Measurements from ENCODE around the gene CFAP97D2. TPM values are rescaled to one million over a fixed set of nuclear protein-coding genes. Genes with fewer than 3 reads are reported as not detected.

CFAP97D2 gene
- total RNA-seq, 1 donor, result not detected

- TF ChIP-seq CTCF (IDR thresholded peaks at IDR 0.05; ENCODE audit: insufficient read depth, low read length), result no peak
- H3K4me3 ChIP-seq (ENCODE audit: low read depth, low read length), result no peak overlapping the region
- DNase-seq (ENCODE audit: low read depth), result no peak
These were observed 49.1 kb downstream of the CFAP97D2 start for GRCh38 chr13:114228176-114228575.

- H3K4me3 ChIP-seq (ENCODE audit: low read depth, low read length), result no peak overlapping the region
- TF ChIP-seq CTCF (IDR thresholded peaks at IDR 0.05; ENCODE audit: insufficient read depth, low read length), result no peak
- DNase-seq (ENCODE audit: low read depth), result peak; percentile 23
These were observed 50.4 kb downstream of the CFAP97D2 start for GRCh38 chr13:114229506-114229905.

- no peak for TF ChIP-seq CTCF (IDR thresholded peaks at IDR 0.05; ENCODE audit: insufficient read depth, low read length)
- H3K4me3 ChIP-seq (ENCODE audit: low read depth, low read length), result no peak overlapping the region
- peak; percentile 30 for DNase-seq (ENCODE audit: low read depth)
These were observed 51.1 kb downstream of the CFAP97D2 start for GRCh38 chr13:114230117-114230516.

GRCh38 chr13:114230575-114230974 is 51.5 kb downstream of the CFAP97D2 start:
- no peak overlapping the region for H3K4me3 ChIP-seq (ENCODE audit: low read depth, low read length)
- no peak for DNase-seq (ENCODE audit: low read depth)
- no peak for TF ChIP-seq CTCF (IDR thresholded peaks at IDR 0.05; ENCODE audit: insufficient read depth, low read length)

- DNase-seq (ENCODE audit: low read depth), result no peak
- no peak overlapping the region for H3K4me3 ChIP-seq (ENCODE audit: low read depth, low read length)
- no peak for TF ChIP-seq CTCF (IDR thresholded peaks at IDR 0.05; ENCODE audit: insufficient read depth, low read length)
These were observed 52.8 kb downstream of the CFAP97D2 start for GRCh38 chr13:114231886-114232285.

- H3K4me3 ChIP-seq (ENCODE audit: low read depth, low read length), result peak overlapping the region; percentile 74
- no peak for TF ChIP-seq CTCF (IDR thresholded peaks at IDR 0.05; ENCODE audit: insufficient read depth, low read length)
- DNase-seq (ENCODE audit: low read depth), result no peak
These were observed 55.2 kb downstream of the CFAP97D2 start for GRCh38 chr13:114234266-114234644.

- peak within 1 kb of the TSS; percentile 74 for H3K4me3 ChIP-seq (ENCODE audit: low read depth, low read length)
- peak; percentile 92 for DNase-seq (ENCODE audit: low read depth)
- no peak for TF ChIP-seq CTCF (IDR thresholded peaks at IDR 0.05; ENCODE audit: insufficient read depth, low read length)
These were observed 55.8 kb downstream of the CFAP97D2 start, which contains the start of gene CDC16 for GRCh38 chr13:114234645-114235421. Gene CDC16, plus strand, starts transcription at chr13:114234897. Its CDS starts 188 bp downstream, at chr13:114235085.

Data from fibroblast of the aortic adventitia (primary cell).